HG02759 (cell line): Measurements from ENCODE around the gene OLIG2.

Source experiments
- ATAC-seq: cut with Tn5 transposase; IDR thresholded peaks from one replicate; pipeline ENCODE4 v1.9.1; 2021; ENCODE audit warnings: mild to moderate bottlenecking, moderate library complexity; ENCODE audit not compliant: unreplicated experiment

OLIG2 gene

DNA sequence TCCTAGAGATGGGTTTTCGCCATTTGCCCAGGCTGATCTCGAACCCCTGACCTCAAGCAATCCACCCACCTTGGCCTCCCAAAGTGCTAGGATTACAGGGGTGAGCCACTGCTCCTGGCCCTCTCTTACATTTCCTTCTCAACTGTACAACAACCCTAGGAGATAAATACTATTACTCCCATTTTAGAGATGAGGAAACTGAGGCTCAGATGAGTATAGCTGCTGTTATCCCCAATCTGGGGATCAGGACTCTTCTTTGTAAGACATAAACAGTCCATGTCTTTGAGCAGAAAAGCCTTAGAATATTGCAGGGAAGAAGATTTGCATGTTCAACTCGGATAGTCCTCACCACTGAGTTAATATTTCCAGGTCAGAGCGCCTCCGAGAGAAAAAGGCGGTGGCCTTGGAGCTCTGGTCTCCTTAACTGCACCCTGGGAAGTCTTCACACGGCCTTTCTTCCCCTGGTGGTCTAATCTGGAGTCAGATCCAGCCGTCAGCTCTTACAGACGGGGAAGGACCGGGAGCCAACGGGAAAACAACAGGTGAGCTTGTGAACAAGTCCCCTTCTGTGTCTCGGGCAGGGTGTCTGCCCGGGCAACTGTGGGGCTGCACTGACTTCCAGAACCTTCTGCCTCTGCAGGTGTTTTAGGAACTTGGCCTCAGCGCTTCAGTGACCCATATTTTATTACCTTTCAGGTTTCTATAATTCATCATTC lies 38.3 kb downstream of the OLIG2 start:
- no peak for ATAC-seq

DNA sequence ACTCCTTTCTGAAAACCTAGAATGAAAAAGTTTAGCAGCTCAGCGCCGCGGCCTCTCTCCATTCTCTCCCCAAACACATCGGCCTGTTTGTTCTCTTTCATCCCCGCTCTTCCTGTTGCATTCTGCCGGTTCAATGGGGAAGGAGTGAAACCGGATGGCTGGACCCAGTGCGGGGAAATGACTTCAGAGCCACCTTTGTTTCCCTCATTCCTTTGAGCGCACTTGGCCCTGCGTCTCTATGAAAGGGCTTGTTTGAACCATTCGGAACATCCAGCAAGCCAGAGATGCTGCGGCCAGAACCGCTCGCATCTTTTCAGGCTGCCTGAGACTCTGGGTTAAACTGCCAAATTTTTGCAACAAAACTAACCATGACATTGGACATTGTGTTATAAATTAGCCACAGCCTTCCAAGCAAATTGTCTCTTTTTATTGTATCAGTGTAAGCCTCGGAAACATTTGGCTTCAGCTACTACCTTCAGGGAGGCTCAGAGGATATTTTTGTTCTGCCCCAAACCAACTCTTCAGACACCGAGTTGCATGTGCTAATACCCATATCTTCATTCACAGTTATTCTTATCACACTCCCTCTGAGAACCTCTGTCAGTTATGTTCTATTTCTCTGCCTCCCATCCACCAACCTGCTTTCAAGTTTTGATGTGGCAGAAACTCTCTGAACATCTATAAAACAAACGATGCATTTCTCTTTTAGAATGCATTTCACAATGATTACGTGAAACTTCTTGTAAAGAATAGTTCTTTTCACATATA lies 39.1 kb downstream of the OLIG2 start:
- no peak for ATAC-seq

DNA sequence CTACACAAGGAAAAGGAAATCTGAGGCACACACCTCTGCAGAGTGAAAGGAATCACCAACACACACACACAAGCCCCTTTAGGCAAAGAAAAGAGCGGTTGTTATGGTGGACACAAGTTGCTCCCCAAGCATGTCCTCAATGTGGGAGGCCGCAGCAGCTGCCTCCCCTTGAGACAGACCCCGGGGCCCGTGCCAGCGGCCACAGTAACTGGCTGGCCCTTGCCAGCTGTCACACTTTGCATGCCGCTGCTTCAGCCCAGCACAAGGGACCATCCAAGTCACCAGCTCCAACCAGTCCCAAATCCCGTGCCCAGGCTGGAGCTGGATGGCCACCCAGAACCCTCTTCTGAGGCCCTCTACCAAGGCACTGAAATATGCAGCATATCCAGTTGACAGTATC lies 41.3 kb downstream of the OLIG2 start:
- ATAC-seq, result no peak

DNA sequence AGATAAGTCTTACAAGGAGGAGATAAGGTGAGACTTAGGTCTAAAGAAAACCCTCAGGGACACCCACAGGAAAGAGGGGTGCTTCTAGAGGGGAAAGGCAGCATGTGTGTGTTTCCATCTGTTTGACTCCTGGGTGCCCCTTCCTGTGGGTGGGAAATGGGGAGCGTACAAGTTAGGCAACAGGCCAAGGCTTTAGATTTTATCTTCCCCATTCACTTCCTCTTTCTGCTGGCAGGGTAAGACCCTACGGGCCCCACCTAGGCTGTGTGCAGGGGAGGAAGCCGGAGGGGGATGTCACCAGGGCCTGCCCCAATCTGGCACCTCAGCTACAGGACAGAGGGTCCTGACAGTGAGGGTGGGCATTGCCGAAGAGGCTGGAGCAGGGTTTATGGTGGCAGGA lies 41.7 kb downstream of the OLIG2 start:
- ATAC-seq, result no peak

DNA sequence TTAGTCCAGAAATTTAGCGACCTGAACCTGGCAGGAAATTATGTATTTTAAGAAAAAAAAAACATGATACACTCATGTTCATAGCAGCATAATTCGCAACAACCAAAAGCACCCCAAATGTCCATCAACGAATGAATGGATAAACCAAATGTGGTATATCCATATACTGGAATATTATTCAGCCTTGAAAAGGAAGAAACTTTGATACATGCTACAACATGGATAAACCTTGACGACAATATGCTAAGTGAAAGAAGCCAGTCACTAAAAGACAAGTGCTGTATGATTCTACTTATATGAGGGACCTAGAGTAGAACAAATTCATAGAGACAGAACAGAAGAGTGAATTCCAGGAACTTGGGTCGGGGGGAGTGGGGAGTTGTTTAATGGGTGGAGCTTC lies 43.5 kb downstream of the OLIG2 start:
- ATAC-seq, result no peak

DNA sequence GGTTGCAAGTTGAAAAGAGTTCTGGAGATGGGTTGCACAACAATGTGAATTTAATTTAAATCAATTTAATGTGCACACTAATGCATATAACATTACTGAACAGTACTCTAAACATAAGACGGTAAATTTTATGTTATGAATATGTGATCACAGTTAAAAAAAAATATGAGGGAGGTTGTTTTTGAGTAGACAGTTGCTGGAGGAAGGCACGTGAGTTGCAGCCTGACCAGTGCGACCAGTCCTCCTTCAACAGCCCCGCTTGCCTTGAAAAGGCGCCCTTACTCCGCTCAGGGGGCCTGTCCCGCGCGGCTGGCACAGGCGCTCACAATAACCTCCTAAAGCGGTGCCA lies 43.9 kb downstream of the OLIG2 start:
- ATAC-seq, result no peak

DNA sequence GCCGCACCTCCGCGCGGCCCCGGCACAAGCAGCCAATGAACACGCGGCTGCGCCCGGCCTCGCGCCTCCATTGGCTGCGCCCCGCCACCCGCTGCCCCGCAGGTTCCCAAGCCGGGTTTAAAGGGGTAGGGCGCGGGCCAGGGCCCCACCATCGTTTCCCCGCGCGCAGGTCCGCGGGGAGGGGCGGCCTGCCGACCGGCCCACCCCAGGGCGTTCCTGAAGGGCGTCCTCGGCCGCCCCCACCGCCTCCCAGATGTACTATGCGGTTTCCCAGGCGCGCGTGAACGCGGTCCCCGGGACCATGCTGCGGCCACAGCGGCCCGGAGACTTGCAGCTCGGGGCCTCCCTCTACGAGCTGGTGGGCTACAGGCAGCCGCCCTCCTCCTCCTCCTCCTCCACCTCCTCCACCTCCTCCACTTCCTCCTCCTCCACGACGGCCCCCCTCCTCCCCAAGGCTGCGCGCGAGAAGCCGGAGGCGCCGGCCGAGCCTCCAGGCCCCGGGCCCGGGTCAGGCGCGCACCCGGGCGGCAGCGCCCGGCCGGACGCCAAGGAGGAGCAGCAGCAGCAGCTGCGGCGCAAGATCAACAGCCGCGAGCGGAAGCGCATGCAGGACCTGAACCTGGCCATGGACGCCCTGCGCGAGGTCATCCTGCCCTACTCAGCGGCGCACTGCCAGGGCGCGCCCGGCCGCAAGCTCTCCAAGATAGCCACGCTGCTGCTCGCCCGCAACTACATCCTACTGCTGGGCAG lies 44.4 kb downstream of the OLIG2 start, which contains the start of gene OLIG1:
Gene OLIG1 (plus strand): TSS at position 148 of the 750 bp plus-strand sequence. CDS start 106 bp downstream, at position 254.
- no peak for ATAC-seq

DNA sequence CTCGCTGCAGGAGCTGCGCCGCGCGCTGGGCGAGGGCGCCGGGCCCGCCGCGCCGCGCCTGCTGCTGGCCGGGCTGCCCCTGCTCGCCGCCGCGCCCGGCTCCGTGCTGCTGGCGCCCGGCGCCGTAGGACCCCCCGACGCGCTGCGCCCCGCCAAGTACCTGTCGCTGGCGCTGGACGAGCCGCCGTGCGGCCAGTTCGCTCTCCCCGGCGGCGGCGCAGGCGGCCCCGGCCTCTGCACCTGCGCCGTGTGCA lies 44.9 kb downstream of the OLIG2 start:
- no peak for ATAC-seq

DNA sequence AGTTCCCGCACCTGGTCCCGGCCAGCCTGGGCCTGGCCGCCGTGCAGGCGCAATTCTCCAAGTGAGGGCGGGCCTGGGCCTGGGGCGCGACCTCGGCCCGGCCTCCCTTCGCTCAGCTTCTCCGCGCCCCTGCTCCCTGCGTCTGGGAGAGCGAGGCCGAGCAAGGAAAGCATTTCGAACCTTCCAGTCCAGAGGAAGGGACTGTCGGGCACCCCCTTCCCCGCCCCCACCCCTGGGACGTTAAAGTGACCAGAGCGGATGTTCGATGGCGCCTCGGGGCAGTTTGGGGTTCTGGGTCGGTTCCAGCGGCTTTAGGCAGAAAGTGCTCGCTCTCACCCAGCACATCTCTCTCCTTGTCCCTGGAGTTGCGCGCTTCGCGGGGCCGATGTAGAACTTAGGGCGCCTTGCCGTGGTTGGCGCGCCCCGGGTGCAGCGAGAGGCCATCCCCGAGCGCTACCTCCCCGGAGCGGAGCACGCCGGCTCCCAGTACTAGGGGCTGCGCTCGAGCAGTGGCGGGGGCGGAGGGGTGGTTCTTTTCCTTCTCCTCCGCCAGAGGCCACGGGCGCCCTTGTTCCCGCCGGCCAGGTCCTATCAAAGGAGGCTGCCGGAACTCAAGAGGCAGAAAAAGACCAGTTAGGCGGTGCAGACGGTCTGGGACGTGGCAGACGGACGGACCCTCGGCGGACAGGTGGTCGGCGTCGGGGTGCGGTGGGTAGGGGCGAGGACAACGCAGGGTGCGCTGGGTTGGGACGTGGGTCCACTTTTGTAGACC lies 45.4 kb downstream of the OLIG2 start:
- no peak for ATAC-seq

DNA sequence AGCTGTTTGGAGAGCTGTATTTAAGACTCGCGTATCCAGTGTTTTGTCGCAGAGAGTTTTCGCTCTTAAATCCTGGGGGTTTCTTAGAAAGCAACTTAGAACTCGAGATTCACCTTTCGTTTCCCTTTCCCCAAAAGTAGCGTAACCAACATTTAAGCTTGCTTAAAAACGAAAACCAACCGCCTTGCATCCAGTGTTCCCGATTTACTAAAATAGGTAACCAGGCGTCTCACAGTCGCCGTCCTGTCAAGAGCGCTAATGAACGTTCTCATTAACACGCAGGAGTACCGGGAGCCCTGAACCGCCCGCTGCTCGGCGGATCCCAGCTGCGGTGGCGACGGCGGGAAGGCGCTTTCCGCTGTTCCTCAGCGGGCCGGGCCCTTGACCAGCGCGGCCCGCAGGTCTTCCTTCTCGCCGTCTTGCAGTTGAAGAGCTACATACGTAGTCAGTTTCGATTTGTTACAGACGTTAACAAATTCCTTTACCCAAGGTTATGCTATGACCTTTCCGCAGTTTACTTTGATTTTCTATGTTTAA lies 46.1 kb downstream of the OLIG2 start:
- no peak for ATAC-seq

DNA sequence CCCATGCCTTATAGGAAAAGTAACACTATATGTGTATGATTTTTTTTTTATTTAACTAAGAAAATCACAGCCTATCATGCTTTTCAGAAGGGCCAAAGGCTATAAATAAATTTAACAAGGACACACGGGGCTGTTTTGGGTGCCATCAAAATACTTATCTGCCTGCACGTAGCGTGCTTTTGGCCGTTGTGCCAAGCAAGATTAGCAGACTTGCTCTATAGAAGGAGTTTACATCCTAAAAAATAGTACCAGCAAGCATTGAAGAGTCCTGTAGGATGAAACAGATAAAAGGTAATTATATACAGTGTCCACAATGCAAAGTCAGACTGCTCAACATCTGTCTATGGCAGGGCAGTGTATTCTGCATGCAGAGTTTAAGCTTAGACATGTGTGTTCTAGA lies 47.9 kb downstream of the OLIG2 start:
- ATAC-seq, result no peak

DNA sequence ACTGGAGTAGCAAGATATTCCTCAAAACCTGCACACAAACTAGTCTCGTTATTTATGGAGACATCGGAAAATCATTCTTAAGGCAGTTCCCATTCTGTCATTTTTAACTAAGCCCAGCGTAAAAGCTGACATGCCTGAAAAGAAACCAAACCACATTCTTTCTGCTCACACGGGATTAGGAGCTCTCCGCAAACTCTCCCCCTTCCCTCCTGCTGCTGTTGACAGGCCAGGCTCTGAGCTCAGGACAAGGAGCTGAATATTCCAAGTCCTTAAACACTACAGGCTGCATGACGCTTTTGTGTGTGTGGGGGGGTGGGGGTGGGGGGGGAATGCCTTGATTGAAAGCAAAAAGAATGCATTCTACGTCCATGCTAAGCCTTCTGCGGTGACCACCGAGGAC lies 49.4 kb downstream of the OLIG2 start:
- no peak for ATAC-seq

DNA sequence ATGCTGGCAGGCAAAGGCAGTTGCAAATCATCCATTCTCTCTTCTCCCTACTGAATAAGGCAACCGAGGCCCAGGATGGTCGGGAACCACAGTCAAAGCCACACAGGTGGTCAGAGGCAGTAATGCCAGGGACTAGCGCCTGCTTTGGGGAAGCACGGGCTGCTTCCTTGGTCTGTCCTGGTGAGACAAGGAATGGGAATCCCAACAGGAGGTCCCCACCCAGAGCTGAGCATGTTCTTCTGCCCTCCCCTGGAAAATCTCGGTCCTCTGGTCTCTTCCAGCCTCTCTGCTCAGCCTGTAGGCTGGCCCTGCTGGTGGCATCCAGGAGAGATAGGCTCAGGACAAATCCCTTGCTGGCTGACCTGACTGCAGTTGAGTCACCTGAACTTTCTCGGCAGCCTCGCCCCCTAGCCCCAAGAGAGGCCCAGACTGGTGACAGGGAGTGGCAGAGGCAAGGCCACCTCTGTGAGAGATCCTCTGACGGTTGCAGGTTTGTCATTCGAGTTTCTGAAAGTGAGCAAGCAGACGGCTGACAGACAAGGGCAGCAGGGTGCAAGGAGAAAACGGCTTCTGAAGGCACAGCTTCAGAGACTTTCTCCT lies 50.0 kb downstream of the OLIG2 start:
- ATAC-seq, result no peak

DNA sequence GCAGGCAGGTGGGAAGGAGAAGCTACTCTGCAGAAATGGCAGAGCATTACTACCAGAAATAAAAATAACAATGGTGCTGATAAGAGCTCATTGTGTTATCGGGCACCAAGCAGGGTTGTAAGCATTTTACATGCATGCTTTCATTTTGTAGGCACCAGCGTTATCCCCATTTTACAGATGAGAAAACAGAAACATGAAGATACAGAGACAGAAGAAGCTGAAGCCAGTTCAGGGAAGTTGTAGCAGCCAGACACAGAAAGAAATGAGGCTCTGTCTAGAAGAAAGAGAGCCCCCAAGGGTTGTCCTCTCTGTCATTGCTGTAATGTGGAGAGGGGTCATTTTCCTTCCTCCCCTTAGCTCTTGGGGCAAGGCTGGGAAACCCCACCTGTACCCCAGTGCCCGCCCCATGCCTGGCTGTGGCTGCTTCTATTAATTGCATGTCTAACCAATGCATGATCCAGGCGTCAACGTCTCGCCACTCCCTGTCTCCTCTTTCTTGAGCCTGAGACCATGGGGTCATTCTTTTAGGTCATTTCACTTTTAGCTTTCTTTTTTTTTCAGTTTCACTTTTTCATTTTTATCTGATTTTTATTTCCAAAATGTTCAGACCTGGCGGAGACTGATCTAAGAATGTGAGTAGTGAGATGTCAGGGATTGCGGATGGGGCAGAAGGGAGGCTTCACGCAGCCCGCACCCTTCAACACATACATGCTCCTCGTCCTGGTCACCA lies 51.0 kb downstream of the OLIG2 start:
- ATAC-seq, result no peak
